ENCODE measurements around the gene TBX10. TPM values are rescaled to one million over a fixed set of nuclear protein-coding genes. Genes with fewer than 3 reads are reported as not detected.

The TBX10 gene
- total RNA-seq, 1 donor from 2014 or later, result not detected

DNA sequence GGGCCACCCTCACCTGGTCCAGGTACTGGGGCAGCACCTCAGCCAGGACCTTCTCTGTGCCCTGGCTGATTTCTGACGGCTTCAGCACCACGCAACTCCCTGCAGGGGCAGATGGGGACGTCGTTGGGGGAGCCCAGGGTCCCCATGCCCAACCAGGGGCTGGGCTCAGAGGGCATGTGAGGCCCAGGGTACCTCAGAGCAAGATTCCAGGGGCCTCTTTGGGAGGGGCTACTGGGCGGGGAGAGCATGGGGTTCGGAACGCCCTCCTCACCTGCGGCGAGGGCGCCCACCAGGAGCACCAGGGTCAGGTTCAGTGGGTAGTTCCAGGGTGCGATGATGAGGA lies 26.7 kb upstream of the TBX10 start:
- Histone ChIP-seq H3K36me3 (no peaks in the 10 kb centered on the region), H3K4me3 (no peak overlapping the region), H3K27me3 (ENCODE audit: low read depth) (no peaks in the 10 kb centered on the region), H3K9me3 (no peaks in the 10 kb centered on the region), H3K27ac (no peak overlapping the region), H3K4me1 (no peaks in the 10 kb centered on the region)
- TF ChIP-seq CTCF (IDR thresholded peaks at IDR 0.05), result no peak
- DNase-seq (no peak), ATAC-seq (no peak)
- intact Hi-C loops (cut with DNase I), result no loop called here

DNA sequence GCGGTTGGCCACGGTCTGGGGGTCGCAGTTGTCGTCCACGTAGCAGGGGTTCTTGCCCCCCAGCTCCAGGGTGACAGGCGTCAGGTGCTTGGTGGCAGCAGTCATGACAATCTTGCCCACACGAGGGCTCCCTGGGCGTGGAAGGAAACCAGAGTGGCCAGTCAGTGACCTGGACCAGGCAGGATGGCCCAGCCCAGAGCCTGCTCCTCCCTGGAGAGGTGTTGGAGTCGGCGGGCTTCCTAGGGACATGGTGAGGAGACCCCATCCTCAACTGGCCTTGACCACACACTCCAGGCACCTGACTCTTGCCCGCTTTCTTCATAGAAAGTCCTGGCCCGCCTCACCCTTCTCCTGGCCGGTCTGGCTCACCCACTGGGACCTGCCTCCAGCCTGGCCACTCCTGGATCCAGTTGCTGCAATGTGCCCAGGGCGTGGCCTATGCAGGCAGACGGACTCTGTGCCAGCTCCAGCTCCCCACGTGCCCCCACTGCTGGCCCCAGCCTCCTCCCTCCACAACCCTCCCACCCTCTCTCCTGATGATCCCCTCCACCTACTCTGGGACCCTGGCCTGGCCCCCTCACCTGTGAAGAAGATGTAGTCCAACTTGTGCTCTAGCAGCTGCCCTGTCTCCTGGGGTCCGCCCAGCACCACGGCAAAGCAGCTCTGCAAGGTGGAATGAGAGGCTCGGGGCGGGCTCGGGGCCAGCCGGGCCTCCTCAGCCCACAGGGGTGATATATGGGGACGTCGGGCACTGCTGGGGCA lies 26.2 kb upstream of the TBX10 start:
- peak; percentile 19 for TF ChIP-seq CTCF (IDR thresholded peaks at IDR 0.05)
- intact Hi-C loops (cut with DNase I), result no loop called here
- no peak for DNase-seq

GRCh38 chr11:67664696-67665540 lies 25.4 kb upstream of the TBX10 start:
- no peak for TF ChIP-seq CTCF (IDR thresholded peaks at IDR 0.05)
- H3K36me3 ChIP-seq, result no peaks in the 10 kb centered on the region
- H3K27me3 ChIP-seq (ENCODE audit: low read depth), result no peaks in the 10 kb centered on the region
- H3K4me3 ChIP-seq, result no peak overlapping the region
- H3K4me1 ChIP-seq, result no peaks in the 10 kb centered on the region
- no peaks in the 10 kb centered on the region for H3K9me3 ChIP-seq
- intact Hi-C loops (cut with DNase I), result no loop called here
- DNase-seq (no peak), ATAC-seq (no peak)
- H3K27ac ChIP-seq, result no peak overlapping the region

More for the DNA sequence above, 26.2 kb upstream of the TBX10 start:
- Histone ChIP-seq H3K27me3 (ENCODE audit: low read depth) (no peaks in the 10 kb centered on the region), H3K27ac (no peak overlapping the region), H3K4me3 (no peak overlapping the region), H3K9me3 (no peaks in the 10 kb centered on the region), H3K4me1 (no peaks in the 10 kb centered on the region), H3K36me3 (no peaks in the 10 kb centered on the region)
- ATAC-seq, result peak; percentile 60 to 75

GRCh38 chr11:67664213-67664585 lies 24.6 kb upstream of the TBX10 start:
- no peak for DNase-seq

More at GRCh38 chr11:67664213-67664585, 24.6 kb upstream of the TBX10 start:
- no peaks in the 10 kb centered on the region for H3K4me1 ChIP-seq
- H3K9me3 ChIP-seq, result no peaks in the 10 kb centered on the region
- no peak for TF ChIP-seq CTCF (IDR thresholded peaks at IDR 0.05)
- no peaks in the 10 kb centered on the region for H3K36me3 ChIP-seq
- no peak overlapping the region for H3K27ac ChIP-seq
- no peak for ATAC-seq
- no peak overlapping the region for H3K4me3 ChIP-seq
- intact Hi-C loops (cut with DNase I), result no loop called here
- no peaks in the 10 kb centered on the region for H3K27me3 ChIP-seq (ENCODE audit: low read depth)

All from lower lobe of right lung (tissue), 2 donors.